CD4-positive, alpha-beta T cell treated with Interleukin-4 for 1 hour (primary cell): Measurements from ENCODE around the gene LAD1.

Experiments
- DNase-seq, 2 donors: peaks; one replicate each; pipeline ENCODE4 v3.0.0-alpha.2; 2020 to 2022

Gene LAD1

GRCh38 chr1:201399018-201399351 is at the start of gene LAD1:
LAD1 (minus strand) TSS chr1:201399324; CDS start chr1:201399306, 18 bp downstream.
- no peak for DNase-seq

GRCh38 chr1:201447903-201448871 is 49.1 kb upstream of the LAD1 start:
- DNase-seq: peak; percentile 48 to 53

GRCh38 chr1:201445310-201445709 is 46.2 kb upstream of the LAD1 start:
- no peak for DNase-seq

GRCh38 chr1:201444792-201445191 is 45.7 kb upstream of the LAD1 start:
- DNase-seq: no peak

GRCh38 chr1:201443747-201444146 is 44.6 kb upstream of the LAD1 start:
- DNase-seq: no peak

GRCh38 chr1:201436969-201437368 is 37.8 kb upstream of the LAD1 start:
- no peak for DNase-seq

- DNase-seq: no peak
Observed at GRCh38 chr1:201436393-201436792, 37.3 kb upstream of the LAD1 start.

GRCh38 chr1:201434266-201434665 is 35.1 kb upstream of the LAD1 start:
- no peak for DNase-seq

GRCh38 chr1:201433609-201434008 is 34.5 kb upstream of the LAD1 start:
- DNase-seq: no peak

- no peak for DNase-seq
Observed at GRCh38 chr1:201430776-201431175, 31.7 kb upstream of the LAD1 start.

- no peak for DNase-seq
Observed at GRCh38 chr1:201429736-201430501, 30.8 kb upstream of the LAD1 start.

GRCh38 chr1:201427963-201428362 is 28.8 kb upstream of the LAD1 start:
- no peak for DNase-seq

- no peak for DNase-seq
Observed at GRCh38 chr1:201426479-201427310, 27.6 kb upstream of the LAD1 start.

GRCh38 chr1:201424146-201424545 is 25.0 kb upstream of the LAD1 start:
- DNase-seq: no peak

GRCh38 chr1:201423655-201424054 is 24.5 kb upstream of the LAD1 start:
- DNase-seq: no peak

GRCh38 chr1:201422436-201423030 is 23.4 kb upstream of the LAD1 start:
- DNase-seq: no peak

GRCh38 chr1:201422026-201422425 is 22.9 kb upstream of the LAD1 start:
- no peak for DNase-seq

GRCh38 chr1:201421041-201421440 is 21.9 kb upstream of the LAD1 start:
- DNase-seq: no peak

GRCh38 chr1:201420608-201421002 is 21.5 kb upstream of the LAD1 start:
- DNase-seq: no peak

- DNase-seq: no peak
Observed at GRCh38 chr1:201419746-201420607, 20.9 kb upstream of the LAD1 start.

GRCh38 chr1:201419256-201419655 is 20.1 kb upstream of the LAD1 start:
- DNase-seq: no peak

- no peak for DNase-seq
Observed at GRCh38 chr1:201418461-201418860, 19.3 kb upstream of the LAD1 start.
